ENCODE data around the gene KRT79. TPM values are rescaled to one million over a fixed set of nuclear protein-coding genes. Genes with fewer than 3 reads are reported as not detected.

The KRT79 gene
- total RNA-seq, 4 donors from 2014 or later = 0.46 to 2.8 (median 1.7) TPM; not detected in 1

DNA sequence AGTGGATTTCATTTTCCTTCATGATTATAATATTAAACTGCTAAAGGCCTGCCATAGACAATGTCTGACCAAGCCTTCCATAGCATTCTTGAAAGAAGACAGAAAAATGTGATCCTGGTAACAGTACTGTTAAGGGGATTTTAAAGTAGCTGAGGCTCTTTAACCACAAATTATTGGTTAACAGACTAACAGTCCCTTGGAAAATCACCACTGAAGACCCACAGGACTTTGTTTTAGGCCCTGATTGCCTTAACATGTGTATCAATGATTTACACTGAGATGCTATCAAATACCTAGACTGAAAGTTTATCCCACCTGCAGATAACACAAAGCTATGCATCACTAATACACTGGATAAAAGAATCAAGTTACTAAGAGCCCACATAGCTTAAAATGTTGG, 6.0 kb downstream of the KRT79 start:
- no peak for ATAC-seq (ENCODE audit: low FRiP score)
- no peak for TF ChIP-seq CTCF (IDR thresholded peaks at IDR 0.05)

DNA sequence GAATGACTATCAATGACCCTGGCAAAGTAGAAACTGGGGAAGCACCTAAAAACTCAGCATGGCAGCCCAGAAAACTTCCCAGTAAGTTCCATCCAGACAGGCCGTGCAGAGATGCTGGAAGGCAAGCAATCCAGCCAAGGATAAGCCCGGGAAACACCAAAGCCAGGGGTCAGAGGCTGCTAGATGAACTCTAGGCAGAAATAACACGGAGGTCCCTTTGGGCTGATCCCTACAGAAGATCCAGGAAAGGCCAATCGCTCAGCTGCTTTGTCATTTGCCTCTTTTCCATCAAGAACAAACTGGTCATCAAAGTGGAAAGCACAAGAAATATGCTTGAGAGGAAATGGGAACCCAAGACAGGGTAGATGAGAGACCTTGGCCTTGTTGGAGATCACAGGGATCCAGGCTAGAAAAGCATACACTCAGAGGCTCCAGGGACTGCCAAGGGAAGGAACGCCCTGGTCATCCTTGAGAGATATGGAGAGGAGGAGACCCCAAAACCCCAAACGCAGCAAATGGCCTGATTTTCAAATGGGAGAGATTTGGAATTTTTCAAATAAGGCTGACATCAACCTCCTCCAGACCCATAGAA, 6.5 kb downstream of the KRT79 start:
- ATAC-seq (ENCODE audit: low FRiP score) = no peak
- no peak for DNase-seq (ENCODE audit: low spot score)

More for the DNA sequence above, 6.0 kb downstream of the KRT79 start:
- DNase-seq (ENCODE audit: low spot score) = no peak

GRCh38 chr12:52826611-52827498, 7.3 kb downstream of the KRT79 start:
- TF ChIP-seq CTCF (IDR thresholded peaks at IDR 0.05) = no peak
- DNase-seq (ENCODE audit: low spot score) = no peak
- ATAC-seq (ENCODE audit: low FRiP score) = no peak

More for the DNA sequence above, 6.5 kb downstream of the KRT79 start:
- no peak for TF ChIP-seq CTCF (IDR thresholded peaks at IDR 0.05)

DNA sequence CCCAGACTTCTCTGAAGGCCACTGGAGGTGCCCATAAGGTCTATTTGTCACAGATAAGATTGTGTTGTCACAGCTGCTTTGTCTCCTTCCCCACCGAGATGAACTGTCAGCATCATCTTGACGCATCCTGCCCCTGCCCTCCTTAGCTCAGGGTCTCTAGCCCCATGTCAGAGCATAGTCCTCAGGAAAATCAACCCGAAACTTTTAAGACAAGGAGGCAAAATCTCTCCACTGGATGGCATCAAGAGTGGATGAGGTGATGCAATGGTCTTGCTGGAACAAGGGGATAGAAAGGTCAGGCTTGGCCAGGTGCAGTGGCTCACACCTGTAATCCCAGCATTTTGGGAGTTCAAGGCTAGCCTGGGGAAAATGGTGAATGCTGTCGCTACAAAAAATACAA, 8.2 kb downstream of the KRT79 start:
- TF ChIP-seq CTCF (IDR thresholded peaks at IDR 0.05) = no peak
- DNase-seq (ENCODE audit: low spot score) (no peak), ATAC-seq (ENCODE audit: low FRiP score) (no peak)

- TF ChIP-seq CTCF (IDR thresholded peaks at IDR 0.05) = no peak
- DNase-seq (ENCODE audit: low spot score) (no peak), ATAC-seq (ENCODE audit: low FRiP score) (no peak)
Measured at GRCh38 chr12:52824741-52825410, 9.2 kb downstream of the KRT79 start.

DNA sequence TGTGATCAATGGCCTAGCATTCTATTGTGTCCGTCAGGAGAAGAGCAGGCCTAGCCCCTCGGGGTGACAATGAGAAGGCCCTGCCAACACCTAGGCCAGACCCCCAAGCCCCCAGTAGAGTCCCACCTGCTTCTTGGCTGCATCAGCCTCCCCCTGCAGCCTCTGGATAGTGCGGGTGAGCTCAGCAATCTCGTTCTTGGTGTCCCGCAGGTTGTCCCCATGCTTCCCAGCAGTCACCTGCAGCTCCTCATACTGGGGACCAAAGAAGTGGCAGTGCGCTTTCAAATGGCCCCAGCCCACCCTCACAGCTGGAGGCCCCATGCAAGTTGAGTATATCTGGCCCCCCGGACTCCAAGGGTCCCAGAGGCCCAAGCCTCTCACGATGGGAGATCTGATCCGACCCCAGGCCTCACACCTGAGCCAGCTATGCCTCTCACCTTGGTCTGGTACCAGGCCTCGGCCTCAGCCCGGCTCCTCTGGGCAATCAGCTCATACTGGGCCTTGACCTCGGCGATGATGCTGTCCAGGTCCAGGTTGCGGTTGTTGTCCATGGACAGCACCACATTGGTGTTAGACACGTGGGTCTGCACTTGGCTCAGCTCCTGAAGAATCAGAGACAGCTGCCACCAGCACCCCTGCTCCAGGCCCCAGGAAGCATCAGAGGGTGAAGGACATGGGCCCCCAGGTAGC, 10.2 kb downstream of the KRT79 start:
- no peak for ATAC-seq (ENCODE audit: low FRiP score)
- no peak for DNase-seq (ENCODE audit: low spot score)
- TF ChIP-seq CTCF (IDR thresholded peaks at IDR 0.05) = no peak

Measured in omental fat pad (tissue), 4 donors.